H9 (cell line): ENCODE measurements around the gene GABRB1. TPM values are rescaled to one million over a fixed set of nuclear protein-coding genes. Genes with fewer than 3 reads are reported as not detected.

Experiments used
- DNase-seq: peaks from one replicate; pipeline ENCODE4 v3.0.0-alpha.2; 2017
- H2AFZ ChIP-seq: one replicate; pipeline ENCODE4 v1.6.1; 2013; ENCODE audit warnings: mild to moderate bottlenecking, low read length, control low read depth, moderate library complexity
- H2AK5ac ChIP-seq: 2 replicates; pipeline ENCODE4 v1.6.1; 2013; ENCODE audit warnings: low read length, control low read depth, mixed read lengths; ENCODE audit not compliant: insufficient read length
- H2BK120ac ChIP-seq: one replicate; pipeline ENCODE4 v1.6.1; 2013; ENCODE audit warnings: low read depth, mild to moderate bottlenecking, low read length, control low read depth, inconsistent platforms; ENCODE audit not compliant: poor library complexity, severe bottlenecking
- H2BK12ac ChIP-seq: 2 replicates; pipeline ENCODE4 v1.6.1; 2013; ENCODE audit warnings: low read length, control low read depth, mixed read lengths, low read depth; ENCODE audit not compliant: insufficient read length
- H2BK15ac ChIP-seq: 2 replicates; pipeline ENCODE4 v1.6.1; 2013; ENCODE audit warnings: low read depth, low read length, control low read depth
- H2BK20ac ChIP-seq: one replicate; pipeline ENCODE4 v1.6.1; 2013; ENCODE audit warnings: low read depth, mild to moderate bottlenecking, low read length, control low read depth, inconsistent platforms; ENCODE audit not compliant: poor library complexity, severe bottlenecking
- H2BK5ac ChIP-seq: 2 replicates; pipeline ENCODE4 v1.6.1; 2013; ENCODE audit warnings: low read length, control low read depth, mixed read lengths; ENCODE audit not compliant: insufficient read length
- H3K14ac ChIP-seq: 2 replicates; pipeline ENCODE4 v1.6.1; 2013; ENCODE audit warnings: low read length, control low read depth; ENCODE audit not compliant: insufficient read depth
- H3K18ac ChIP-seq: 2 replicates; pipeline ENCODE4 v1.6.1; 2013; ENCODE audit warnings: low read depth, mild to moderate bottlenecking, mixed read lengths, low read length, control low read depth; ENCODE audit not compliant: insufficient read length
- H3K23ac ChIP-seq: 2 replicates; pipeline ENCODE4 v1.6.1; 2013; ENCODE audit warnings: low read length, control low read depth, mixed read lengths, low read depth; ENCODE audit not compliant: insufficient read length
- H3K23me2 ChIP-seq: 2 replicates; pipeline ENCODE4 v1.6.1; 2013; ENCODE audit warnings: low read depth, mild to moderate bottlenecking, mixed read lengths, low read length, control low read depth; ENCODE audit not compliant: insufficient read length, poor library complexity, severe bottlenecking
- H3K27ac ChIP-seq: 2 replicates; pipeline ENCODE4 v1.5.1; 2013; ENCODE audit warnings: low read length, control low read depth, mixed read lengths, low read depth; ENCODE audit not compliant: insufficient read length
- H3K27me3 ChIP-seq: 2 replicates; pipeline ENCODE4 v1.6.1; 2013; ENCODE audit warnings: low read length, control low read depth, inconsistent platforms; ENCODE audit not compliant: insufficient read depth
- H3K4ac ChIP-seq: 2 replicates; pipeline ENCODE4 v1.6.1; 2013; ENCODE audit warnings: low read depth, mild to moderate bottlenecking, control low read depth, inconsistent platforms, low read length, moderate library complexity
- H3K4me1 ChIP-seq: 2 replicates; pipeline ENCODE4 v1.6.1; 2013; ENCODE audit warnings: low read length, control low read depth, inconsistent platforms; ENCODE audit not compliant: insufficient read depth
- H3K4me2 ChIP-seq: 2 replicates; pipeline ENCODE4 v1.6.1; 2013; ENCODE audit warnings: low read length, control low read depth, mixed read lengths; ENCODE audit not compliant: insufficient read length, insufficient read depth
- H3K56ac ChIP-seq: 2 replicates; pipeline ENCODE4 v1.6.1; 2013; ENCODE audit warnings: low read depth, mild to moderate bottlenecking, mixed read lengths, low read length, control low read depth; ENCODE audit not compliant: insufficient read length
- H3K79me1 ChIP-seq: 2 replicates; pipeline ENCODE4 v1.6.1; 2013; ENCODE audit warnings: low read depth, mild to moderate bottlenecking, moderate library complexity, low read length, control low read depth, inconsistent platforms; ENCODE audit not compliant: insufficient read depth, poor library complexity, severe bottlenecking
- H3K79me2 ChIP-seq: 2 replicates; pipeline ENCODE4 v1.6.1; 2013; ENCODE audit warnings: low read length, control low read depth, inconsistent platforms; ENCODE audit not compliant: insufficient read depth
- H3K9ac ChIP-seq: 2 replicates; pipeline ENCODE4 v1.6.1; 2013; ENCODE audit warnings: low read length, control low read depth, mixed read lengths; ENCODE audit not compliant: insufficient read length; ENCODE audit errors: extremely low read depth
- H3K9me3 ChIP-seq: one replicate; pipeline ENCODE4 v1.6.1; 2013; ENCODE audit warnings: low read depth, low read length, inconsistent platforms; ENCODE audit not compliant: control insufficient read depth
- H3T11ph ChIP-seq: one replicate; pipeline ENCODE4 v1.6.1; 2013; ENCODE audit warnings: mild to moderate bottlenecking, low read length, control low read depth, inconsistent platforms
- H4K20me1 ChIP-seq: one replicate; pipeline ENCODE4 v1.6.1; 2013; ENCODE audit not compliant: control insufficient read depth, insufficient read length, insufficient read depth
- H4K5ac ChIP-seq: 2 replicates; pipeline ENCODE4 v1.6.1; 2013; ENCODE audit warnings: low read depth, mild to moderate bottlenecking, mixed read lengths, low read length, control low read depth; ENCODE audit not compliant: insufficient read length
- H4K8ac ChIP-seq: replicated peaks from 2 replicates; pipeline ENCODE4 v1.6.1; 2013; ENCODE audit warnings: low read length, control low read depth, mixed read lengths, low read depth; ENCODE audit not compliant: insufficient read length
- H4K91ac ChIP-seq: 2 replicates; pipeline ENCODE4 v1.6.1; 2013; ENCODE audit warnings: low read depth, mild to moderate bottlenecking, moderate library complexity, mixed read lengths, low read length, control low read depth; ENCODE audit not compliant: insufficient read length
- H3K27ac Mint-ChIP-seq, 3 experiments: 2 replicates in 2 of 3; 3 replicates in 1 of 3; pipeline ENCODE4 v1.8.0; 2020 to 2021; ENCODE audit warnings: mixed read lengths in 3 of 3, mild to moderate bottlenecking in 1 of 3, moderate library complexity in 1 of 3
- H3K27me3 Mint-ChIP-seq: 2 replicates; pipeline ENCODE4 v1.8.0; 2021; ENCODE audit warnings: low read depth, mild to moderate bottlenecking, moderate library complexity, mixed read lengths
- H3K36me3 Mint-ChIP-seq, 3 experiments: 2 replicates in 2 of 3; 3 replicates in 1 of 3; pipeline ENCODE4 v1.8.0; 2020 to 2021; ENCODE audit warnings: low read depth in 3 of 3, mixed read lengths in 3 of 3; ENCODE audit not compliant: insufficient read depth in 1 of 3
- H3K4me1 Mint-ChIP-seq, 2 experiments: 2 replicates each; pipeline ENCODE4 v1.8.0; 2020; ENCODE audit warnings: mixed read lengths in 2 of 2
- H3K4me3 Mint-ChIP-seq, 2 experiments: 2 replicates in 1 of 2; 3 replicates in 1 of 2; pipeline ENCODE4 v1.8.0; 2020 to 2021; ENCODE audit warnings: mild to moderate bottlenecking in 2 of 2, mixed read lengths in 2 of 2, moderate library complexity in 1 of 2
- H3K9me3 Mint-ChIP-seq, 2 experiments: 2 replicates in 1 of 2; 3 replicates in 1 of 2; pipeline ENCODE4 v1.8.0; 2020; ENCODE audit warnings: mild to moderate bottlenecking in 2 of 2, mixed read lengths in 2 of 2, moderate library complexity in 1 of 2
- CTCF ChIP-seq: fragments of 200-600 bp; sonication (generic); conservative IDR thresholded peaks from 3 replicates; pipeline ENCODE4 v1.8.0; 2021; ENCODE audit warnings: antibody characterized with exemption, mild to moderate bottlenecking
- WGBS: extraction: QIAGEN DNeasy Blood & Tissue Kit; methylation state at CpG from one replicate; pipeline ENCODE4 v1.1.7; 2013; ENCODE audit warnings: missing lambda C conversion rate, low lambda C conversion rate, mixed read lengths; ENCODE audit not compliant: insufficient read length; ENCODE audit errors: extremely low coverage; 5-methylcytosine and 5-hydroxymethylcytosine counted together
- total RNA-seq: library from RNA; stranded (reverse); gene quantifications from 2 replicates; pipeline ENCODE4 v1.2.1, GENCODE V29; 2021

The GABRB1 gene
- total RNA-seq, 1 experiment from 2014 or later = 0.39 TPM

GRCh38 chr4:47075262-47075661, 43.9 kb downstream of the GABRB1 start:
- no peak overlapping the region for H4K8ac ChIP-seq
- no peak overlapping the region for H3K23ac ChIP-seq
- H3K4ac ChIP-seq = no peak overlapping the region
- no peak overlapping the region for H3K4me2 ChIP-seq
- peaks cover 5% of the 10 kb centered on the region; the same call in 1 of the 2 replicates for H3K4me1 ChIP-seq
- Mint-ChIP-seq H3K4me3 (no peak overlapping the region), H3K36me3 (no peaks in the 10 kb centered on the region; a peak in 1 of 7 replicates), H3K4me1 (peaks cover 15 to 17% of the 10 kb centered on the region in 2 experiments), H3K9me3 (no peaks in the 10 kb centered on the region), H3K27ac (no peak overlapping the region), H3K27me3 (no peaks in the 10 kb centered on the region)
- H2BK20ac ChIP-seq = no peak overlapping the region
- H3K79me2 ChIP-seq = no peaks in the 10 kb centered on the region
- TF ChIP-seq CTCF = no peak
- H2BK15ac ChIP-seq = no peak overlapping the region
- no peaks in the 10 kb centered on the region for H3K23me2 ChIP-seq
- H3K56ac ChIP-seq = no peak overlapping the region
- no peaks in the 10 kb centered on the region for H4K20me1 ChIP-seq
- no peak overlapping the region for H3T11ph ChIP-seq
- H2BK5ac ChIP-seq = no peak overlapping the region
- no CpG with 5 or more reads among the region's 2 CpGs for WGBS
- H4K91ac ChIP-seq = no peak overlapping the region
- no peak overlapping the region for H3K9ac ChIP-seq
- H3K14ac ChIP-seq = no peak overlapping the region
- no peaks in the 10 kb centered on the region for H3K79me1 ChIP-seq
- no peak overlapping the region for H3K18ac ChIP-seq
- no peak overlapping the region for H2AK5ac ChIP-seq
- no peaks in the 10 kb centered on the region for H3K9me3 ChIP-seq
- H2BK12ac ChIP-seq = no peak overlapping the region
- no peaks in the 10 kb centered on the region for H3K27me3 ChIP-seq
- no peak for DNase-seq
- no peak overlapping the region for H3K27ac ChIP-seq
- no peak overlapping the region for H2AFZ ChIP-seq
- no peak overlapping the region for H4K5ac ChIP-seq
- H2BK120ac ChIP-seq = no peak overlapping the region
